Activated CD8-positive, alpha-beta memory T cell treated with anti-CD3 and anti-CD28 coated beads for 48 hours (primary cell): ENCODE measurements around the gene HCK.

Experiments used
- DNase-seq, 3 experiments: peaks; one replicate each; pipeline ENCODE4 v3.0.0-alpha.2; 2020; ENCODE audit warnings: low read depth in 2 of 3, low spot score in 2 of 3

Gene HCK

GRCh38 chr20:32125506-32125905 lies 73.5 kb downstream of the HCK start:
- no peak for DNase-seq

GRCh38 chr20:32126919-32127318 lies 74.9 kb downstream of the HCK start:
- DNase-seq: no peak

GRCh38 chr20:32127347-32127746 lies 75.3 kb downstream of the HCK start:
- no peak for DNase-seq

- no peak for DNase-seq
These were observed 76.1 kb downstream of the HCK start for GRCh38 chr20:32128167-32128566.

- no peak for DNase-seq
These were observed 77.8 kb downstream of the HCK start for GRCh38 chr20:32129863-32130262.

- no peak for DNase-seq
These were observed 78.3 kb downstream of the HCK start for GRCh38 chr20:32130352-32130751.

GRCh38 chr20:32130965-32131364 lies 78.9 kb downstream of the HCK start:
- no peak for DNase-seq

GRCh38 chr20:32132911-32133549 lies 81.0 kb downstream of the HCK start:
- DNase-seq: no peak

- DNase-seq: no peak
These were observed 82.0 kb downstream of the HCK start for GRCh38 chr20:32134026-32134425.

- no peak for DNase-seq
These were observed 84.0 kb downstream of the HCK start for GRCh38 chr20:32135983-32136515.

GRCh38 chr20:32138921-32139320 lies 86.9 kb downstream of the HCK start:
- DNase-seq: no peak

GRCh38 chr20:32139947-32140346 lies 87.9 kb downstream of the HCK start:
- no peak for DNase-seq

- DNase-seq: no peak
These were observed 88.6 kb downstream of the HCK start for GRCh38 chr20:32140603-32141002.

GRCh38 chr20:32141465-32141980 lies 89.5 kb downstream of the HCK start:
- DNase-seq: no peak

GRCh38 chr20:32142088-32142487 lies 90.0 kb downstream of the HCK start:
- no peak for DNase-seq

- DNase-seq: no peak
These were observed 90.9 kb downstream of the HCK start for GRCh38 chr20:32142991-32143390.

- DNase-seq: no peak
These were observed 93.0 kb downstream of the HCK start for GRCh38 chr20:32144898-32145662.

GRCh38 chr20:32149566-32150170 lies 97.6 kb downstream of the HCK start:
- DNase-seq: no peak

GRCh38 chr20:32150291-32150848 lies 98.3 kb downstream of the HCK start:
- DNase-seq: no peak
